GM23248 (cell line): ENCODE measurements around the gene IRX2.

ENCODE experiments used
- EZH2 ChIP-seq: fragments of 200-600 bp; sonication (generic); IDR thresholded peaks from 2 replicates; pipeline ENCODE4 v1.6.1; 2018; ENCODE audit warnings: antibody characterized with exemption, mild to moderate bottlenecking; ENCODE audit not compliant: insufficient read depth, poor library complexity, severe bottlenecking
- EZH2phosphoT487 ChIP-seq: fragments of 200-600 bp; sonication (generic); IDR thresholded peaks from 2 replicates; pipeline ENCODE4 v1.6.1; 2018; ENCODE audit warnings: antibody characterized with exemption, moderate library complexity, mild to moderate bottlenecking, low read depth; ENCODE audit not compliant: insufficient read depth

DNA sequence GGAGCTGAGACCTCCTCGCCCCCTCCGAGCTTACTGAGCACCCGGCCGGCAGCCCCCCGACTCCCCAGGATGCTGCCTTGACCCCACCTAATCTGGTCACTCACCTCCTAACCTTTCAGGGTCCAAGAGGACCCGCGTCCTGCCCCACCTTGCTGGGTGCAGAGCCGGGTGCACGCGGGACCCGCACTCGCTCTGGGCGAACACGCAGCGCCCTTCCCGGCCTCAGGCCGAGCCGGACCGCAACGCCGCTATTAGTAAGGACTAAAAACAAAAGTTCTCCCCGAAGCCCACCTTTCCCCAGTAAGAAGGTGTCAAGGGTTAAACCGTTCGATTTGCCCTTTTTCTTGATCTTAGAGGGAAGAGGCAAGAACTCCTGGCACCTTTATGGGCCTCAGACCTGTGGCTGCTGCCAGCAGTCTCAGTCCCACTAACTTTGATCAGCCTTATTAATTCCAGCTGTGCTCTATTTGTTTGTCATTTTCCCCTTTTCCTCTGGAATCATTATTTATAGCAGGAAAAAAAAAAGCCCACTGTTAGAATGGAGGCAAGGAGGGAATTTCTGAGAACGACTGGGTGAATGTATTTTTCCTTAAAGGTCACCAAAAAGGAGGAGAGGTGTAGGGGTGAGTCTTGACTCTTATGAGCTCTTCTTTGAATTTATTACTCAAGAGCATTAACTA lies 10.5 kb downstream of the IRX2 start:
- TF ChIP-seq EZH2phosphoT487 (no peak), EZH2 (no peak)
